ENCODE results near the gene KLHL21.

Gene KLHL21

DNA sequence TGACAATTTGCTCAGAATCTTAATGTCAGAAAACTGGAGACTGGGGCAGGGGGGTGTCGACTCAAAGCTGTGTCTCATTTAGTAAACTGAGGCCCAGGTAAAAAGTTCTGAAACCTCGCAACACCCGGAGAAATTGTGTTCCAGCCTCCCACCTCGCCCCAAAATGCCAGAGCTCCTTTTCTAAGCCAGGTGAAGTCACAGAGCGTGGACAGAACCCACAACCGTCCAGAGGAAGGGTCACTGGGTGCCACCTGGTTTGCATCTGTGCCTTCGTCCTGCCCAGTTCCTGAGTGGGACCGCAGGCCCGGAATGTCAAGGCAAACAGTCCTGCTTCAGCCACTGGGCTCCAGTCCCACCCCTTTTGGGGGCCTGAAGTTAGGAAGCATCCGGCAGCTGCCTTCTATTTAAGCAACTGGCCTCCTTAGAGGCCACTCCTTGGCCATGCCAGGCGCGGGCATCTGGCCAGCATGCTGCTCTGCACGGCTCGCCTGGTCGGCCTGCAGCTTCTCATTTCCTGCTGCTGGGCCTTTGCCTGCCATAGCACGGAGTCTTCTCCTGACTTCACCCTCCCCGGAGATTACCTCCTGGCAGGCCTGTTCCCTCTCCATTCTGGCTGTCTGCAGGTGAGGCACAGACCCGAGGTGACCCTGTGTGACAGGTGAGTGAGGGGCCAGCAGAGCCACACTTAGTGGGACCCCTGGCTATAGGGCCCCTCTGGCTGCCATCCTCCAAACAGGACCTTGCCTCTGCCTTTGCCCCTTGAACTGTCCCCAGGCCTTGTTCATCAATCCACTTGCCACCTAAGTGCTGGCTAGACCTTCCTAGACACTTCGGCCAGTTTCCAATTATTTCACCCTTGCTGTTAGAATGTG, 47.5 kb downstream of the KLHL21 start, which contains the start of gene TAS1R1:
Gene TAS1R1 (plus strand): TSS at position 401 of the 872 bp plus-strand sequence. CDS start 67 bp downstream, at position 468.
- DNase-seq (ENCODE audit: low read depth in 2 of 2) = no peak

GRCh38 chr1:6554031-6554906, 48.4 kb downstream of the KLHL21 start, which contains the start of gene NOL9:
NOL9 (minus strand) TSS chr1:6554513; CDS start chr1:6554502, 11 bp downstream.
- peak; percentile 93 for DNase-seq (ENCODE audit: low read depth in 2 of 2)

GRCh38 chr1:6547301-6547700, 55.4 kb downstream of the KLHL21 start:
- DNase-seq (ENCODE audit: low read depth in 2 of 2) = no peak

DNA sequence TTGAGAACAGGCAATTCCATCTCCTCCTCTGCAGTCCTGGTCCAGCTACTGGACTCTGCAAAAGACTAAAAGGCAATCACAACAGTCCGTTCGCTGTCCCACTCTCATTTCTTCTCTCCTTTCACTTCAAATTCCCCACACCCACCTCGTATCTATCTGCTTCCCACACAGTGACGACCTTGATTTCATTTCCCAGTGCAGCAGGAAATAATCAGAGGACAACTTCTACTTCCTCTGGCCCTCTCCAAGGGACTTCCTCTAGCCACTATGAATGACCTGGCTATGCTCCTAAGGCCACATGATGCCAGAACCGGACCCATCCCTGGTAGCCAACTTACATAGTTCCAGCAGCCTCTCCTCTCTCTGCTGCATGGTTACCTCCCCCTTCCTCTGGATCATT, 56.3 kb downstream of the KLHL21 start:
- DNase-seq (ENCODE audit: low read depth in 2 of 2) = no peak

DNA sequence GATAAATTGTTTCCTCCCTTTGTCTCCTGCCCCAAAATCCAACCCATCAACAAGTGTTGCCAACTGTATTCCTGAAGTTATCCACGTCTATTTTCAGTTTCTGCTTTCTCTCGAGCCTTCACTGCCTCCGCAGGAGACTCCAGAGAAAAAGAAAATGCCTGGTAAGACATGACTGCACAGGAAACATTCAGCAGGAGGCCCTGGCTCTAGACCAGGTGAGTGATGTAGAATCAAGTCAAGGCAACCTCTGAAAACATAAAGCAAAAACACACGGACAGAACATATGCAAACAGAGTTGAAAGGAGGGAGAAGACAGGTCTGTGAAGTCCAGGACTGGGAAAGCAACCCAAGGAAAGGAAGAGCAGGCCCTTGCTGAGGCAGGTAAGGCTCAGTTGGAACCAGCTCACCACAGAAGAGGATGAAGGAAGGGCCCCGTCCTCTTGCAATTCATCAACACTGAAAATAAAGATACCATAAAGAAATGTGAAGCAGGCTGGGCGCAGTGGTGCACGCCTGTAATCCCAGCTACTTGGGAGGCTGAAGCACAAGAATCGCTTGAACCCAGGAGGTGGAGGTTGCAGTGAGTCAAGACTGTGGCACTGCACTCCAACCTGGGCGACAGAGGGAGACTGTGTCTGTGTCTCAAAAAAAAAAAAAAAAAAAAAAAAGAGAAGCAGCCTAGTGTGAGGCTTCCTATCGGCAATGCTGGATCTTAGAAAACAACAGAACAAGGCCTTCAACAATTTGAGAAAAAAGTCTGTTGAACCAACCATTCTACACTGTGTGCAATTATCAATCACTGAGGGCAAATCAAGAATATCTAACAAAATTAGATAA, 57.2 kb downstream of the KLHL21 start:
- DNase-seq (ENCODE audit: low read depth in 2 of 2) = no peak

- no peak for DNase-seq (ENCODE audit: low read depth in 2 of 2)
Measured at GRCh38 chr1:6544831-6545230, 57.8 kb downstream of the KLHL21 start.
